ENCODE data around the gene CALU.

The CALU gene

GRCh38 chr7:128708235-128708634, 30.9 kb upstream of the CALU start:
- H3K27ac ChIP-seq = no peak overlapping the region
- no peaks in the 10 kb centered on the region for H3K79me2 ChIP-seq (ENCODE audit: insufficient read depth, low read depth)
- no peaks in the 10 kb centered on the region for H3K36me3 ChIP-seq (ENCODE audit: insufficient read depth)
- H3K4me3 ChIP-seq (IDR thresholded peaks at IDR 0.05; ENCODE audit: insufficient read depth, low read depth, low read length) = no peak overlapping the region
- H4K20me1 ChIP-seq (ENCODE audit: insufficient read depth) = no peaks in the 10 kb centered on the region
- H3K4me2 ChIP-seq = no peak overlapping the region
- H3K27me3 ChIP-seq (ENCODE audit: insufficient read depth, low read depth) = no peaks in the 10 kb centered on the region
- no peaks in the 10 kb centered on the region for H3K4me1 ChIP-seq (ENCODE audit: low read depth, poor library complexity, severe bottlenecking)
- no peak overlapping the region for H2AFZ ChIP-seq (ENCODE audit: low read depth)
- no peak overlapping the region for H3K9ac ChIP-seq
- TF ChIP-seq, protein P1, sequence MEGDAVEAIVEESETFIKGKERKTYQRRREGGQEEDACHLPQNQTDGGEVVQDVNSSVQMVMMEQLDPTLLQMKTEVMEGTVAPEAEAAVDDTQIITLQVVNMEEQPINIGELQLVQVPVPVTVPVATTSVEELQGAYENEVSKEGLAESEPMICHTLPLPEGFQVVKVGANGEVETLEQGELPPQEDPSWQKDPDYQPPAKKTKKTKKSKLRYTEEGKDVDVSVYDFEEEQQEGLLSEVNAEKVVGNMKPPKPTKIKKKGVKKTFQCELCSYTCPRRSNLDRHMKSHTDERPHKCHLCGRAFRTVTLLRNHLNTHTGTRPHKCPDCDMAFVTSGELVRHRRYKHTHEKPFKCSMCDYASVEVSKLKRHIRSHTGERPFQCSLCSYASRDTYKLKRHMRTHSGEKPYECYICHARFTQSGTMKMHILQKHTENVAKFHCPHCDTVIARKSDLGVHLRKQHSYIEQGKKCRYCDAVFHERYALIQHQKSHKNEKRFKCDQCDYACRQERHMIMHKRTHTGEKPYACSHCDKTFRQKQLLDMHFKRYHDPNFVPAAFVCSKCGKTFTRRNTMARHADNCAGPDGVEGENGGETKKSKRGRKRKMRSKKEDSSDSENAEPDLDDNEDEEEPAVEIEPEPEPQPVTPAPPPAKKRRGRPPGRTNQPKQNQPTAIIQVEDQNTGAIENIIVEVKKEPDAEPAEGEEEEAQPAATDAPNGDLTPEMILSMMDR (conservative IDR thresholded peaks at IDR 0.05; ENCODE audit: low read depth, low read length) = no peak

DNA sequence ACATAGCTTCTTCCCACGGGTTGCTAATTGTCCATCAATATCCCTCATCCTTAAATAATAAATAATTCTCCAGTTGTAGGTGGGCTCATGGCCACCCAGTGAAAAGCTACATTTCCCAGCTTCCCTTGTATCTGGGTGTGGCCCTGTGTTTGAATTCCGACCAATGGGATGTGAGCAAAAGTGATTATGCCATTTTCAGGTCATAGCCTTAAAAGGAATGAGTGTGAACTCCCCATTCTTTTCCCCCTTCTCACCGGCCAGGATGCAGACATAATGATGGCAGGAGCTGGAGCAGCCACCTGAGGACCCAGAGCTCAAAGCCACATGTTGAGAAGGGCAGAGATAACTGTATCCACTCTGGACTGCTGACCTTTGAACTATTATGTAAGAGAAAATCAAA, 30.3 kb upstream of the CALU start:
- Histone ChIP-seq H3K4me3 (IDR thresholded peaks at IDR 0.05; ENCODE audit: insufficient read depth, low read depth, low read length) (no peak overlapping the region), H2AFZ (ENCODE audit: low read depth) (no peak overlapping the region), H3K36me3 (ENCODE audit: insufficient read depth) (no peaks in the 10 kb centered on the region), H3K27me3 (ENCODE audit: insufficient read depth, low read depth) (no peaks in the 10 kb centered on the region), H3K9ac (no peak overlapping the region), H3K4me2 (no peak overlapping the region), H3K4me1 (ENCODE audit: low read depth, poor library complexity, severe bottlenecking) (no peaks in the 10 kb centered on the region), H3K79me2 (ENCODE audit: insufficient read depth, low read depth) (no peaks in the 10 kb centered on the region), H3K27ac (no peak overlapping the region), H4K20me1 (ENCODE audit: insufficient read depth) (no peaks in the 10 kb centered on the region)
- TF ChIP-seq, protein P1 (conservative IDR thresholded peaks at IDR 0.05; ENCODE audit: low read depth, low read length) = no peak

DNA sequence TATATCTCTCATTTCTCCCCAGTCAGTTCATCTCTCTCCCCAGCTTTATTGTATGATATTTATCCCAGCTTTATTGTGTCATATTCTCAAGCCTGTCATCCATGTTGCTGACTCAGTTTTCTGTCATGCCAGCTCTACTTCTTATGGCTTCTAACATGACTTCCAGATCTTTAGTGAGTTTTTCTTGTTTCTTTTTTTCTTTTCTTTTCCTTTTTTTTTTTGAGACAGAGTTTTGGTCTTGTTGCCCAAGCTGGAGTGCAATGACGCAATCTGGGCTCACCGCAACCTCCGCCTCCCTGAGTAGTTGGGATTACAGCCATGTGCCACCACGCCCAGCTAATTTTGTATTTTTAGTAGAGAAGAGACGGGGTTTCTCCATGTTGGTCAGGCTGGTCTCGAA, 28.7 kb upstream of the CALU start:
- no peaks in the 10 kb centered on the region for H3K4me1 ChIP-seq (ENCODE audit: low read depth, poor library complexity, severe bottlenecking)
- peaks cover 2% of the 10 kb centered on the region; the same call in 1 of the 2 replicates for H3K27me3 ChIP-seq (ENCODE audit: insufficient read depth, low read depth)
- H3K36me3 ChIP-seq (ENCODE audit: insufficient read depth) = no peaks in the 10 kb centered on the region
- H3K9ac ChIP-seq = no peak overlapping the region
- no peaks in the 10 kb centered on the region for H4K20me1 ChIP-seq (ENCODE audit: insufficient read depth)
- H3K4me2 ChIP-seq = no peak overlapping the region
- no peak overlapping the region for H3K4me3 ChIP-seq (IDR thresholded peaks at IDR 0.05; ENCODE audit: insufficient read depth, low read depth, low read length)
- H3K27ac ChIP-seq = no peak overlapping the region
- TF ChIP-seq, protein P1 (conservative IDR thresholded peaks at IDR 0.05; ENCODE audit: low read depth, low read length) = no peak
- H3K79me2 ChIP-seq (ENCODE audit: insufficient read depth, low read depth) = no peaks in the 10 kb centered on the region
- no peak overlapping the region for H2AFZ ChIP-seq (ENCODE audit: low read depth)

- TF ChIP-seq, protein P1 (conservative IDR thresholded peaks at IDR 0.05; ENCODE audit: low read depth, low read length) = no peak
- Histone ChIP-seq H3K4me2 (no peak overlapping the region), H3K36me3 (ENCODE audit: insufficient read depth) (no peaks in the 10 kb centered on the region), H3K4me3 (IDR thresholded peaks at IDR 0.05; ENCODE audit: insufficient read depth, low read depth, low read length) (no peak overlapping the region), H3K27me3 (ENCODE audit: insufficient read depth, low read depth) (peaks cover 2% of the 10 kb centered on the region; the same call in 1 of the 2 replicates), H4K20me1 (ENCODE audit: insufficient read depth) (no peaks in the 10 kb centered on the region), H3K9ac (no peak overlapping the region), H3K79me2 (ENCODE audit: insufficient read depth, low read depth) (no peaks in the 10 kb centered on the region), H3K4me1 (ENCODE audit: low read depth, poor library complexity, severe bottlenecking) (peaks cover 4% of the 10 kb centered on the region), H2AFZ (ENCODE audit: low read depth) (no peak overlapping the region), H3K27ac (no peak overlapping the region)
Measured at GRCh38 chr7:128713794-128714193, 25.4 kb upstream of the CALU start.
